IMR-90 (cell line): ENCODE measurements around the gene PLXNA4. TPM values are rescaled to one million over a fixed set of nuclear protein-coding genes. Genes with fewer than 3 reads are reported as not detected.

Experiments used
- ATAC-seq: fragments of 200-7000 bp; cut with Tn5 transposase; 2 replicates; pipeline ENCODE4 v1.9.1; 2020; ENCODE audit warnings: low read depth, mild to moderate bottlenecking, moderate library complexity
- BruUV-seq: library from RNA; stranded (reverse); fragments of 400-500 nt; replicated peaks from 2 replicates; lab custom pipeline; 2021; lab: Mats Ljungman, UMichigan
- CTCF ChIA-PET: fragments of 300-600 bp; formaldehyde crosslinking; extraction: SDS; loops from one replicate; lab custom pipeline; 2021; ENCODE audit warnings: antibody characterized with exemption; lab: Yijun Ruan, JAX
- POLR2A ChIA-PET: fragments of 300-600 bp; sonication (Branson Sonifier 250); formaldehyde crosslinking; loops from one replicate; lab custom pipeline; 2022; ENCODE audit warnings: antibody characterized with exemption; ENCODE audit not compliant: unreplicated experiment; lab: Charles Lee
- DNase-seq: peaks from one replicate; pipeline ENCODE4 v3.0.0; 2013
- H2AFZ ChIP-seq: replicated peaks from 2 replicates; pipeline ENCODE3; 2013; ENCODE audit warnings: low read length, mild to moderate bottlenecking; ENCODE audit not compliant: poor library complexity
- H2AK5ac ChIP-seq: 2 replicates; pipeline ENCODE4 v1.6.1; 2013; ENCODE audit warnings: low read depth, low read length, inconsistent platforms
- H2AK9ac ChIP-seq: replicated peaks from 2 replicates; pipeline ENCODE3; 2013; ENCODE audit warnings: mild to moderate bottlenecking, low read depth, low read length, moderate library complexity; ENCODE audit not compliant: poor library complexity
- H2BK120ac ChIP-seq: 2 replicates; pipeline ENCODE4 v1.6.1; 2013; ENCODE audit warnings: low read depth, low read length, inconsistent platforms
- H2BK15ac ChIP-seq: 3 replicates; pipeline ENCODE4 v1.6.1; 2013; ENCODE audit warnings: low read depth, low read length, inconsistent platforms
- H2BK20ac ChIP-seq: 2 replicates; pipeline ENCODE4 v1.6.1; 2013; ENCODE audit warnings: low read depth, mild to moderate bottlenecking, inconsistent platforms, low read length, moderate library complexity
- H2BK5ac ChIP-seq: 2 replicates; pipeline ENCODE4 v1.6.1; 2013; ENCODE audit warnings: mild to moderate bottlenecking, low read depth, low read length, inconsistent platforms; ENCODE audit not compliant: poor library complexity, severe bottlenecking
- H3K14ac ChIP-seq: replicated peaks from 2 replicates; pipeline ENCODE4 v1.6.1; 2013; ENCODE audit warnings: low read depth, low read length, inconsistent platforms
- H3K18ac ChIP-seq: 2 replicates; pipeline ENCODE4 v1.6.1; 2013; ENCODE audit warnings: low read depth, low read length, control low read depth
- H3K23ac ChIP-seq: 2 replicates; pipeline ENCODE4 v1.6.1; 2013; ENCODE audit warnings: low read depth, low read length, inconsistent platforms
- H3K27ac ChIP-seq: 2 replicates; pipeline ENCODE4 v1.5.1; 2013; ENCODE audit warnings: mild to moderate bottlenecking, control low read depth, low read length; ENCODE audit not compliant: insufficient read depth
- H3K27me3 ChIP-seq: 2 replicates; pipeline ENCODE4 v1.6.1; 2013; ENCODE audit warnings: low read length; ENCODE audit not compliant: control insufficient read depth, insufficient read depth
- H3K36me3 ChIP-seq: 2 replicates; pipeline ENCODE4 v1.6.1; 2013; ENCODE audit warnings: low read length, mixed read lengths; ENCODE audit not compliant: control insufficient read depth, insufficient read depth
- H3K4ac ChIP-seq: 2 replicates; pipeline ENCODE4 v1.6.1; 2013; ENCODE audit warnings: low read depth, low read length, inconsistent platforms
- H3K4me1 ChIP-seq: 2 replicates; pipeline ENCODE4 v1.6.1; 2013; ENCODE audit warnings: low read length, mixed read lengths; ENCODE audit not compliant: control insufficient read depth, insufficient read depth
- H3K4me2 ChIP-seq: 2 replicates; pipeline ENCODE4 v1.6.1; 2013; ENCODE audit warnings: low read depth, mild to moderate bottlenecking, control low read depth, low read length, moderate library complexity
- H3K4me3 ChIP-seq: 2 replicates; pipeline ENCODE4 v1.5.1; 2013; ENCODE audit warnings: low read depth, mild to moderate bottlenecking, control low read depth, low read length, moderate library complexity; ENCODE audit not compliant: insufficient read depth
- H3K56ac ChIP-seq: 2 replicates; pipeline ENCODE4 v1.6.1; 2013; ENCODE audit warnings: low read length, inconsistent platforms; ENCODE audit not compliant: insufficient read depth; ENCODE audit errors: extremely low read depth
- H3K79me1 ChIP-seq, 2 experiments: 2 replicates each; pipeline ENCODE4 v1.6.1; 2013; ENCODE audit warnings: low read length in 2 of 2, inconsistent platforms in 1 of 2, low read depth in 1 of 2
- H3K9ac ChIP-seq: 2 replicates; pipeline ENCODE4 v1.6.1; 2013; ENCODE audit warnings: low read depth, low read length, control low read depth
- H3K9me1 ChIP-seq: 2 replicates; pipeline ENCODE4 v1.6.1; 2013; ENCODE audit warnings: low read length, inconsistent platforms; ENCODE audit not compliant: insufficient read depth
- H3K9me3 ChIP-seq: 2 replicates; pipeline ENCODE4 v1.6.1; 2013; ENCODE audit warnings: low read length; ENCODE audit not compliant: control insufficient read depth, insufficient read depth
- H4K20me1 ChIP-seq: 2 replicates; pipeline ENCODE4 v1.6.1; 2013; ENCODE audit warnings: low read length, inconsistent platforms; ENCODE audit not compliant: insufficient read depth
- H4K5ac ChIP-seq: 2 replicates; pipeline ENCODE4 v1.6.1; 2013; ENCODE audit warnings: mild to moderate bottlenecking, low read depth, low read length, control low read depth
- H4K8ac ChIP-seq, 2 experiments: 2 replicates each; pipeline ENCODE4 v1.6.1; 2013; ENCODE audit warnings: low read depth in 2 of 2, low read length in 2 of 2, control low read depth in 1 of 2, inconsistent platforms in 1 of 2
- H4K91ac ChIP-seq: 2 replicates; pipeline ENCODE4 v1.6.1; 2013; ENCODE audit warnings: low read depth, low read length, inconsistent platforms; ENCODE audit not compliant: insufficient read depth
- BHLHE40 ChIP-seq: fragments of 150-350 bp; IDR thresholded peaks from 2 replicates; pipeline ENCODE4 v1.6.1; 2016; ENCODE audit warnings: mild to moderate bottlenecking, low read depth, low read length
- CHD1 ChIP-seq: IDR thresholded peaks from 2 replicates; pipeline ENCODE4 v1.6.1; 2012; ENCODE audit warnings: low read depth, low read length, improper control_type of control experiment
- MAFK ChIP-seq: IDR thresholded peaks from 2 replicates; pipeline ENCODE4 v1.6.1; 2012; ENCODE audit warnings: low read depth, low read length, improper control_type of control experiment
- MXI1 ChIP-seq: IDR thresholded peaks from 2 replicates; pipeline ENCODE4 v1.6.1; 2012; ENCODE audit warnings: low read depth, mild to moderate bottlenecking, low read length, moderate library complexity, borderline replicate concordance
- POLR2A ChIP-seq: IDR thresholded peaks from 2 replicates; pipeline ENCODE4 v1.6.1; 2012; ENCODE audit warnings: mild to moderate bottlenecking, low read depth, low read length
- RAD21 ChIP-seq: IDR thresholded peaks from 2 replicates; pipeline ENCODE4 v1.6.1; 2012; ENCODE audit warnings: low read length, improper control_type of control experiment
- RCOR1 ChIP-seq: IDR thresholded peaks from 2 replicates; pipeline ENCODE4 v1.6.1; 2012; ENCODE audit warnings: mild to moderate bottlenecking, low read length, improper control_type of control experiment; ENCODE audit not compliant: insufficient replicate concordance
- SMC3 ChIP-seq: fragments of 150-350 bp; IDR thresholded peaks from 2 replicates; pipeline ENCODE4 v1.6.1; 2016; ENCODE audit warnings: low read depth, mild to moderate bottlenecking, antibody characterized with exemption, low read length, moderate library complexity
- WGBS, 2 experiments: methylation state at CpG; one replicate each; pipeline versions ENCODE4 v1.1.5 to v1.1.7; 2013; ENCODE audit warnings: missing lambda C conversion rate in 2 of 2; ENCODE audit not compliant: insufficient read length in 1 of 2; ENCODE audit errors: extremely low coverage in 2 of 2; 5-methylcytosine and 5-hydroxymethylcytosine counted together
- dilution Hi-C: fragments of 300-500 bp; cut with HindIII; formaldehyde crosslinking; loops from one replicate; pipeline ENCODE4 v1.14.3; 2018; ENCODE audit warnings: low sequenced_read_pairs; ENCODE audit not compliant: unreplicated experiment
- in situ Hi-C: fragments of 300-500 bp; cut with MboI; formaldehyde crosslinking; loops from 3 replicates; pipeline ENCODE4 v1.14.3; 2019; ENCODE audit warnings: low sequenced_read_pairs, inconsistent platforms, mixed read lengths
- intact Hi-C: fragments of 100-400 bp; cut with micrococcal nuclease; formaldehyde crosslinking; loops from 2 replicates; pipeline ENCODE4 v1.10.0; 2022
- polyA plus RNA-seq, 3 experiments: library from polyadenylated mRNA; depleted of rRNA; stranded (reverse); fragments of >200 nt; gene quantifications; 2 replicates each; pipeline ENCODE4 v1.2.3, GENCODE V29; 2012; ENCODE audit warnings: low replicate concordance in 1 of 3
- total RNA-seq: library from RNA; depleted of rRNA; stranded (reverse); fragments of >200 nt; gene quantifications from 2 replicates; pipeline ENCODE4 v1.2.3, GENCODE V29; 2012
- TF ChIP-seq, protein P1 (sequence below): conservative IDR thresholded peaks from 2 replicates; pipeline ENCODE4 v1.5.1; 2012; ENCODE audit warnings: mild to moderate bottlenecking, low read depth, low read length, improper control_type of control experiment
- TF ChIP-seq, protein P2 (sequence below): fragments of 150-350 bp; IDR thresholded peaks from 2 replicates; pipeline ENCODE4 v1.6.1; 2017; ENCODE audit warnings: mild to moderate bottlenecking, antibody characterized with exemption, low read length, low read depth

Gene PLXNA4
- total and polyA plus RNA-seq, 2 of the 4 experiments (the other 2 are of a cell fraction), result under 0.01 TPM

DNA sequence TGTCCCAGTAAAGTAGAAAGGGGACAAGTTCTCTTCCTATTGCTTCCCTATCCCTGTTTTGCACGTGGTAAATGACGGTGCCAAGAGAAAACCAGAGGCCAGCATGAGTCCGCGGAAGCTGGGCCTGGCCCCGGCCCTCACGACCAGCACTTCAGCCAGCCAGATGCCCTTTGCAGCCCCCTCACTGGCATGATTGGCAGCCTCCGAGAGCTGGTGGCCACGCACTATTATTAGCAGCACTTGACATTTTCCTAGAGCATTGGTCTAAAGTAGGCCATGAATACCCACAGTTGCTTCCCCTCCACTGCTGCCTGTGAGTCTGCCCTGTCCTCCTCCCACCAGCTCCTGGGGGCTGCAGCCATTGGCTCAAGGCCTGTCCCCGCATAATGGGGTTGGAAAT lies 369.1 kb downstream of the PLXNA4 start:
- H3K4me1 ChIP-seq, result no peaks in the 10 kb centered on the region
- no peak overlapping the region for H3K14ac ChIP-seq
- H4K91ac ChIP-seq, result no peak overlapping the region
- dilution Hi-C loops (no loop called here), intact Hi-C loops (no loop called here), in situ Hi-C loops (no loop called here)
- no peaks in the 10 kb centered on the region for H3K79me1 ChIP-seq
- H2BK120ac ChIP-seq, result no peak overlapping the region
- H2AK9ac ChIP-seq, result no peak overlapping the region
- H3K9me3 ChIP-seq, result no peaks in the 10 kb centered on the region
- no peak overlapping the region for H3K9ac ChIP-seq
- H3K27ac ChIP-seq, result no peak overlapping the region
- ATAC-seq (no peak), DNase-seq (no peak)
- no TSS peak for BruUV-seq
- H4K20me1 ChIP-seq, result no peaks in the 10 kb centered on the region
- ChIA-PET POLR2A (no interaction called here), CTCF (no interaction called here)
- H3K9me1 ChIP-seq, result no peaks in the 10 kb centered on the region
- no peak overlapping the region for H2BK15ac ChIP-seq
- no peak overlapping the region for H2AFZ ChIP-seq
- no peak overlapping the region for H3K4me3 ChIP-seq
- no peak overlapping the region for H3K4me2 ChIP-seq
- H3K27me3 ChIP-seq, result no peaks in the 10 kb centered on the region
- H4K8ac ChIP-seq, result no peak overlapping the region
- H2BK20ac ChIP-seq, result no peak overlapping the region
- H2BK5ac ChIP-seq, result no peak overlapping the region
- H3K23ac ChIP-seq, result no peak overlapping the region
- TF ChIP-seq RAD21 (no peak), MXI1 (no peak), SMC3 (no peak), MAFK (no peak), BHLHE40 (no peak), CHD1 (no peak), RCOR1 (no peak), POLR2A (no peak)
- TF ChIP-seq, protein P1, sequence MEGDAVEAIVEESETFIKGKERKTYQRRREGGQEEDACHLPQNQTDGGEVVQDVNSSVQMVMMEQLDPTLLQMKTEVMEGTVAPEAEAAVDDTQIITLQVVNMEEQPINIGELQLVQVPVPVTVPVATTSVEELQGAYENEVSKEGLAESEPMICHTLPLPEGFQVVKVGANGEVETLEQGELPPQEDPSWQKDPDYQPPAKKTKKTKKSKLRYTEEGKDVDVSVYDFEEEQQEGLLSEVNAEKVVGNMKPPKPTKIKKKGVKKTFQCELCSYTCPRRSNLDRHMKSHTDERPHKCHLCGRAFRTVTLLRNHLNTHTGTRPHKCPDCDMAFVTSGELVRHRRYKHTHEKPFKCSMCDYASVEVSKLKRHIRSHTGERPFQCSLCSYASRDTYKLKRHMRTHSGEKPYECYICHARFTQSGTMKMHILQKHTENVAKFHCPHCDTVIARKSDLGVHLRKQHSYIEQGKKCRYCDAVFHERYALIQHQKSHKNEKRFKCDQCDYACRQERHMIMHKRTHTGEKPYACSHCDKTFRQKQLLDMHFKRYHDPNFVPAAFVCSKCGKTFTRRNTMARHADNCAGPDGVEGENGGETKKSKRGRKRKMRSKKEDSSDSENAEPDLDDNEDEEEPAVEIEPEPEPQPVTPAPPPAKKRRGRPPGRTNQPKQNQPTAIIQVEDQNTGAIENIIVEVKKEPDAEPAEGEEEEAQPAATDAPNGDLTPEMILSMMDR, result no peak
- TF ChIP-seq, protein P2, sequence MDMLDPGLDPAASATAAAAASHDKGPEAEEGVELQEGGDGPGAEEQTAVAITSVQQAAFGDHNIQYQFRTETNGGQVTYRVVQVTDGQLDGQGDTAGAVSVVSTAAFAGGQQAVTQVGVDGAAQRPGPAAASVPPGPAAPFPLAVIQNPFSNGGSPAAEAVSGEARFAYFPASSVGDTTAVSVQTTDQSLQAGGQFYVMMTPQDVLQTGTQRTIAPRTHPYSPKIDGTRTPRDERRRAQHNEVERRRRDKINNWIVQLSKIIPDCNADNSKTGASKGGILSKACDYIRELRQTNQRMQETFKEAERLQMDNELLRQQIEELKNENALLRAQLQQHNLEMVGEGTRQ, result no peak
- H3K4ac ChIP-seq, result no peak overlapping the region
- H3K36me3 ChIP-seq, result no peaks in the 10 kb centered on the region
- H2AK5ac ChIP-seq, result no peak overlapping the region
- WGBS, 2 experiments, result 73% methylated on average over 6 of the region's 9 CpGs; no CpG with 5 or more reads in 1 of the 2 experiments
- no peak overlapping the region for H3K18ac ChIP-seq
- H4K5ac ChIP-seq, result no peak overlapping the region
- no peak overlapping the region for H3K56ac ChIP-seq
